Ecto neural progenitor cell (in vitro differentiated cells): ENCODE measurements around the gene ROPN1L.
"Not testable (repeated sequence)": the region's sequence is repeated elsewhere in the genome, so short reads cannot be mapped to it uniquely, and the experiment has no call there.

Source experiments
- DNase-seq: peaks from one replicate; pipeline ENCODE4 v3.0.0-alpha.2; 2018; ENCODE audit warnings: low spot score

The ROPN1L gene

GRCh38 chr5:10501554-10502075, 59.9 kb downstream of the ROPN1L start:
- DNase-seq: no peak

- no peak for DNase-seq
Observed at GRCh38 chr5:10502130-10502529, 60.5 kb downstream of the ROPN1L start.

- no peak for DNase-seq
Observed at GRCh38 chr5:10502578-10502977, 60.9 kb downstream of the ROPN1L start.

- no peak for DNase-seq
Observed at GRCh38 chr5:10503321-10503720, 61.6 kb downstream of the ROPN1L start.

- DNase-seq: no peak
Observed at GRCh38 chr5:10503997-10504793, 62.5 kb downstream of the ROPN1L start.

GRCh38 chr5:10505517-10506095, 63.9 kb downstream of the ROPN1L start:
- DNase-seq: no peak

- DNase-seq: no peak
Observed at GRCh38 chr5:10506535-10506934, 64.9 kb downstream of the ROPN1L start.

DNA sequence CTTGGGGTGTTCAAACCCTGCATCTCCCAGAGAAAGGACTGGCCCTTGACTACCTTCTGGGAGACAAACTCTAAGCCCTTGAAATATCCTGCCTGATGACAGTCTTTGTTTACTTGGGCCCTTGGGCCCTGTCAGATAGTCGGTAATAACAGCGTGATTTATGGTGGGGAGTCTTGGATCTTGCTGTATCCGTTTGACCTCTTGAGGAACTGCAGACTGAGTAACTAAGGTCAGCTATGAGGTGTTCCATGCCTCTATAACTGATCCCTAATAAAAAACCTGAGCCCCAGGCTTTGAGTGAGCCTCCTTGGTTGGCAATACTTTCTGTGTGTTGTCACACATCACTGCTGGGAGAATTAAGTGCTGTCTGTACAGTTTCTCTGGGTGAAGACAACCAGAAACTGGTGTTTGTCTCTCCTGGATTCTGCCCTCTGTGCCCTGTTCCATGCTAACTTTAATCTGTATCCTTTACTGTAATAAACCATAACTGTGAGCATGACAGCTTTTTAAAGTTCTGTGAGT, 66.0 kb downstream of the ROPN1L start:
- DNase-seq: no peak

GRCh38 chr5:10509575-10509974, 67.9 kb downstream of the ROPN1L start:
- DNase-seq: no peak

GRCh38 chr5:10511741-10512640, 70.3 kb downstream of the ROPN1L start:
- DNase-seq: no peak

DNA sequence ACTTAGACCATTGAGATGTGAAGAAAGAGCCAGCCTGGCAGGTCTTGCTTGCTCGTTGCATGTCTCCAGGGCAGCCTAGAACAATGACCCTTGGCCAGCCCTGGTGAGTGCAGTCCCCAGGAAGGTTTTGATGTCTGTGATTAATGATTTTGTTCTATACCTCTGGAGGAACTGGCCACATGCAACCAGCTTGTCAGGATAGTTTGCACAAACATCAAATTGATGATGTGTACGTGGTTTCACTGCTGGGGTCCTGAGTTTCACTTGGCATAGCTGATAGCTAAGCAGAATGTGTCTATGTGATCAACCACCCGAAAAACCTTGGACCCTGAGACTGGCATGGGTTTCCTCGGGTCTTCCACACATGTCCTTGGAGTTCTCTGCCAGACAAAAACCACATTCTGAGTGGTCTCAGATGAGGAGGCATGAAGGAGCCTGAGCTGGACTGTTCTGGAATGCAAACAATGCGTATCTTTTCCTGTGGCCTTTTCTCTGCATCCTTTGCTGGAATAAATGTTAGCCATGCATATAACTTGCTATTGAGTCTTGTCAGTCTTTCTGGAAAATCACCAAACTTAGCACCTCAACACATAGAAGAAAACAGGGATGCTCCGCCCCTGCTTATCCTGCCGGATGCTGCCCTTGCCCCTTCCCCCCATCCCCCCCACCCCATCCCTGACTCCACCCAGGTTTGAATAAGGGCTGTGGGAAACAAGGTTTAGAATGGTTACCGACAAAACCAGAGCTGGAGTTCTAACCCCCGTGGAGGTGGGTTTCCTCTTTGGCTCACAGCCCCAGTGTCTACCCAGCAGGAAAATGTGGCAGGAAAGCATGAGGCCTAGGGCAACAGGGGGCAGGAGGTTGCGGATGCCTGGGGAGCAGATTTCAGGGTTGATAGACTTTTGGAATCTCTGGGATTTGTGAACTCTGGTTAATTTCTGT, 72.1 kb downstream of the ROPN1L start:
- DNase-seq: peak; percentile 73

GRCh38 chr5:10514572-10514971, 72.9 kb downstream of the ROPN1L start:
- DNase-seq: not testable (repeated sequence)
